MCF 10A (cell line): ENCODE data around the gene GLIS1. TPM values are rescaled to one million over a fixed set of nuclear protein-coding genes. Genes with fewer than 3 reads are reported as not detected.

Experiments
- BruUV-seq: library from RNA; stranded (reverse); fragments of 400-500 nt; replicated peaks from 2 replicates; lab custom pipeline; 2021; lab: Mats Ljungman, UMichigan
- CTCF ChIA-PET: fragments of 300-600 bp; sonication (Branson Sonifier 250); formaldehyde crosslinking; extraction: SDS; loops from one replicate; lab custom pipeline; 2021; ENCODE audit warnings: antibody characterized with exemption, inconsistent platforms; lab: Yijun Ruan, JAX
- POLR2A ChIA-PET: fragments of 300-600, 350-650 bp; sonication (Branson Sonifier 250); formaldehyde crosslinking; extraction: SDS; loops from one replicate; lab custom pipeline; 2020; ENCODE audit warnings: antibody characterized with exemption, inconsistent platforms; lab: Yijun Ruan, JAX
- DNase-seq: peaks from one replicate; pipeline ENCODE4 v3.0.0-alpha.2; 2018; ENCODE audit not compliant: unreplicated experiment
- H3K27ac Mint-ChIP-seq: one replicate; pipeline ENCODE4 v1.8.0; 2022; ENCODE audit warnings: mild to moderate bottlenecking, low read depth, mixed read lengths; ENCODE audit not compliant: unreplicated experiment
- H3K27me3 Mint-ChIP-seq: one replicate; pipeline ENCODE4 v1.8.0; 2022; ENCODE audit warnings: mixed read lengths; ENCODE audit not compliant: insufficient read depth, unreplicated experiment
- H3K36me3 Mint-ChIP-seq: one replicate; pipeline ENCODE4 v1.8.0; 2022; ENCODE audit warnings: mild to moderate bottlenecking, moderate library complexity, mixed read lengths; ENCODE audit not compliant: insufficient read depth, unreplicated experiment
- H3K4me1 Mint-ChIP-seq: one replicate; pipeline ENCODE4 v1.8.0; 2022; ENCODE audit warnings: mixed read lengths; ENCODE audit not compliant: insufficient read depth, unreplicated experiment
- H3K4me3 Mint-ChIP-seq: one replicate; pipeline ENCODE4 v1.8.0; 2022; ENCODE audit warnings: mild to moderate bottlenecking, moderate library complexity, mixed read lengths; ENCODE audit not compliant: unreplicated experiment
- H3K9me3 Mint-ChIP-seq: one replicate; pipeline ENCODE4 v1.8.0; 2022; ENCODE audit warnings: mixed read lengths; ENCODE audit not compliant: unreplicated experiment
- CTCF ChIP-seq: fragments of 200-600 bp; IDR thresholded peaks from one replicate; pipeline ENCODE4 v1.8.0; 2022; ENCODE audit warnings: antibody characterized with exemption, mild to moderate bottlenecking; ENCODE audit not compliant: unreplicated experiment
- intact Hi-C: fragments of 100-400 bp; cut with micrococcal nuclease; formaldehyde crosslinking; loops from 2 replicates; pipeline ENCODE4 v1.14.1; 2022
- total RNA-seq: library from RNA; stranded (reverse); gene quantifications from 2 replicates; pipeline ENCODE4 v1.2.3, GENCODE V29; 2022

GLIS1 gene
- total RNA-seq, 1 experiment from 2014 or later: 0.93 TPM

GRCh38 chr1:53653631-53654030, 85.3 kb downstream of the GLIS1 start:
- CTCF ChIA-PET: interaction anchor here (0.5 to 1.1 kb wide), 2 partner anchors 14 to 41 kb away, joined by 3 read pairs; no protein-coding TSS in a partner anchor
- BruUV-seq: no TSS peak
- Mint-ChIP-seq H3K4me3 (no peak overlapping the region), H3K27me3 (peaks cover 34% of the 10 kb centered on the region), H3K4me1 (peaks cover 14% of the 10 kb centered on the region), H3K9me3 (no peaks in the 10 kb centered on the region), H3K36me3 (no peaks in the 10 kb centered on the region), H3K27ac (no peak overlapping the region)
- TF ChIP-seq CTCF: no peak
- no peak for DNase-seq
- POLR2A ChIA-PET: no interaction called here
- intact Hi-C loops: no loop called here

- intact Hi-C loops: no loop called here
These were observed 85.8 kb downstream of the GLIS1 start for GRCh38 chr1:53653200-53653575.

GRCh38 chr1:53652441-53653199, 86.3 kb downstream of the GLIS1 start:
- DNase-seq: no peak
- intact Hi-C loops: no loop called here
- BruUV-seq: no TSS peak
- ChIA-PET CTCF (no interaction called here), POLR2A (no interaction called here)
- Mint-ChIP-seq H3K27ac (no peak overlapping the region), H3K27me3 (peaks cover 33% of the 10 kb centered on the region), H3K4me1 (peaks cover 14% of the 10 kb centered on the region), H3K36me3 (no peaks in the 10 kb centered on the region), H3K4me3 (no peak overlapping the region), H3K9me3 (no peaks in the 10 kb centered on the region)
- no peak for TF ChIP-seq CTCF

More at GRCh38 chr1:53653200-53653575, 85.8 kb downstream of the GLIS1 start:
- H3K27me3 Mint-ChIP-seq: peaks cover 33% of the 10 kb centered on the region
- no peak overlapping the region for H3K4me3 Mint-ChIP-seq
- BruUV-seq: no TSS peak
- H3K4me1 Mint-ChIP-seq: peaks cover 14% of the 10 kb centered on the region
- no peaks in the 10 kb centered on the region for H3K36me3 Mint-ChIP-seq
- POLR2A ChIA-PET: no interaction called here
- CTCF ChIA-PET: interaction anchor here (0.5 to 1.1 kb wide), 2 partner anchors 13 to 42 kb away, joined by 3 read pairs; no protein-coding TSS in a partner anchor
- H3K9me3 Mint-ChIP-seq: no peaks in the 10 kb centered on the region
- no peak for TF ChIP-seq CTCF
- DNase-seq: no peak
- no peak overlapping the region for H3K27ac Mint-ChIP-seq

- H3K36me3 Mint-ChIP-seq: no peaks in the 10 kb centered on the region
- H3K27ac Mint-ChIP-seq: no peak overlapping the region
- no peak overlapping the region for H3K4me3 Mint-ChIP-seq
- POLR2A ChIA-PET: no interaction called here
- TF ChIP-seq CTCF: no peak
- BruUV-seq: no TSS peak
- CTCF ChIA-PET: no interaction called here
- H3K27me3 Mint-ChIP-seq: peaks cover 37% of the 10 kb centered on the region
- DNase-seq: no peak
- H3K9me3 Mint-ChIP-seq: no peaks in the 10 kb centered on the region
- intact Hi-C loops: no loop called here
- peaks cover 10% of the 10 kb centered on the region for H3K4me1 Mint-ChIP-seq
These were observed 87.6 kb downstream of the GLIS1 start for GRCh38 chr1:53651356-53651755.
